Measurements from ENCODE around the gene ATP5MC3.

GRCh38 chr2:175135862-175136261 is 45.6 kb downstream of the ATP5MC3 start:
- TF ChIP-seq, protein P1, sequence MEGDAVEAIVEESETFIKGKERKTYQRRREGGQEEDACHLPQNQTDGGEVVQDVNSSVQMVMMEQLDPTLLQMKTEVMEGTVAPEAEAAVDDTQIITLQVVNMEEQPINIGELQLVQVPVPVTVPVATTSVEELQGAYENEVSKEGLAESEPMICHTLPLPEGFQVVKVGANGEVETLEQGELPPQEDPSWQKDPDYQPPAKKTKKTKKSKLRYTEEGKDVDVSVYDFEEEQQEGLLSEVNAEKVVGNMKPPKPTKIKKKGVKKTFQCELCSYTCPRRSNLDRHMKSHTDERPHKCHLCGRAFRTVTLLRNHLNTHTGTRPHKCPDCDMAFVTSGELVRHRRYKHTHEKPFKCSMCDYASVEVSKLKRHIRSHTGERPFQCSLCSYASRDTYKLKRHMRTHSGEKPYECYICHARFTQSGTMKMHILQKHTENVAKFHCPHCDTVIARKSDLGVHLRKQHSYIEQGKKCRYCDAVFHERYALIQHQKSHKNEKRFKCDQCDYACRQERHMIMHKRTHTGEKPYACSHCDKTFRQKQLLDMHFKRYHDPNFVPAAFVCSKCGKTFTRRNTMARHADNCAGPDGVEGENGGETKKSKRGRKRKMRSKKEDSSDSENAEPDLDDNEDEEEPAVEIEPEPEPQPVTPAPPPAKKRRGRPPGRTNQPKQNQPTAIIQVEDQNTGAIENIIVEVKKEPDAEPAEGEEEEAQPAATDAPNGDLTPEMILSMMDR (IDR thresholded peaks at IDR 0.05; ENCODE audit: low read depth, low read length): no peak
- no peak for TF ChIP-seq EZH2phosphoT487 (IDR thresholded peaks at IDR 0.05; ENCODE audit: low read depth)
